Measurements from ENCODE around the gene KLHDC8A. TPM values are rescaled to one million over a fixed set of nuclear protein-coding genes. Genes with fewer than 3 reads are reported as not detected.
"Not testable (repeated sequence)": the region's sequence is repeated elsewhere in the genome, so short reads cannot be mapped to it uniquely, and the experiment has no call there.

The KLHDC8A gene
- 1.3 TPM for total RNA-seq

GRCh38 chr1:205356440-205357139, at the start of gene KLHDC8A:
Gene KLHDC8A, minus strand, starts transcription at chr1:205356922. Its CDS starts 13,318 bp downstream, at chr1:205343604.
- DNase-seq = peak; percentile 77

GRCh38 chr1:205406252-205406651, 49.5 kb upstream of the KLHDC8A start:
- not testable (repeated sequence) for DNase-seq

GRCh38 chr1:205404484-205404883, 47.8 kb upstream of the KLHDC8A start:
- DNase-seq = not testable (repeated sequence)

GRCh38 chr1:205398586-205398985, 41.9 kb upstream of the KLHDC8A start:
- no peak for DNase-seq

- DNase-seq = no peak
Observed at GRCh38 chr1:205396967-205397616, 40.4 kb upstream of the KLHDC8A start.

GRCh38 chr1:205395616-205396015, 38.9 kb upstream of the KLHDC8A start:
- no peak for DNase-seq

GRCh38 chr1:205392650-205393049, 35.9 kb upstream of the KLHDC8A start:
- no peak for DNase-seq

- DNase-seq = no peak
Observed at GRCh38 chr1:205391386-205391785, 34.7 kb upstream of the KLHDC8A start.

GRCh38 chr1:205387845-205388244, 31.1 kb upstream of the KLHDC8A start:
- no peak for DNase-seq

- not testable (repeated sequence) for DNase-seq
Observed at GRCh38 chr1:205382990-205383389, 26.3 kb upstream of the KLHDC8A start.

GRCh38 chr1:205382561-205382960, 25.8 kb upstream of the KLHDC8A start:
- DNase-seq = no peak

GRCh38 chr1:205381305-205381704, 24.6 kb upstream of the KLHDC8A start:
- DNase-seq = no peak

- no peak for DNase-seq
Observed at GRCh38 chr1:205380882-205381281, 24.2 kb upstream of the KLHDC8A start.

GRCh38 chr1:205379056-205379455, 22.3 kb upstream of the KLHDC8A start:
- no peak for DNase-seq

GRCh38 chr1:205377355-205377754, 20.6 kb upstream of the KLHDC8A start:
- no peak for DNase-seq

GRCh38 chr1:205376739-205377138, 20.0 kb upstream of the KLHDC8A start:
- DNase-seq = no peak

GRCh38 chr1:205375835-205376545, 19.3 kb upstream of the KLHDC8A start:
- no peak for DNase-seq

GRCh38 chr1:205374210-205375078, 17.7 kb upstream of the KLHDC8A start:
- no peak for DNase-seq

- no peak for DNase-seq
Observed at GRCh38 chr1:205373798-205374175, 17.1 kb upstream of the KLHDC8A start.

- DNase-seq = no peak
Observed at GRCh38 chr1:205373022-205373797, 16.5 kb upstream of the KLHDC8A start.

GRCh38 chr1:205371871-205372660, 15.3 kb upstream of the KLHDC8A start:
- DNase-seq = no peak
